HG03575 (cell line): ENCODE results near the gene LRRC58.
"Not testable (repeated sequence)": the region's sequence is repeated elsewhere in the genome, so short reads cannot be mapped to it uniquely, and the experiment has no call there.

Experiments
- ATAC-seq: cut with Tn5 transposase; IDR thresholded peaks from one replicate; pipeline ENCODE4 v1.9.1; 2021; ENCODE audit not compliant: unreplicated experiment, insufficient number of reproducible peaks, low FRiP score; ENCODE audit errors: extremely low read depth

LRRC58 gene

DNA sequence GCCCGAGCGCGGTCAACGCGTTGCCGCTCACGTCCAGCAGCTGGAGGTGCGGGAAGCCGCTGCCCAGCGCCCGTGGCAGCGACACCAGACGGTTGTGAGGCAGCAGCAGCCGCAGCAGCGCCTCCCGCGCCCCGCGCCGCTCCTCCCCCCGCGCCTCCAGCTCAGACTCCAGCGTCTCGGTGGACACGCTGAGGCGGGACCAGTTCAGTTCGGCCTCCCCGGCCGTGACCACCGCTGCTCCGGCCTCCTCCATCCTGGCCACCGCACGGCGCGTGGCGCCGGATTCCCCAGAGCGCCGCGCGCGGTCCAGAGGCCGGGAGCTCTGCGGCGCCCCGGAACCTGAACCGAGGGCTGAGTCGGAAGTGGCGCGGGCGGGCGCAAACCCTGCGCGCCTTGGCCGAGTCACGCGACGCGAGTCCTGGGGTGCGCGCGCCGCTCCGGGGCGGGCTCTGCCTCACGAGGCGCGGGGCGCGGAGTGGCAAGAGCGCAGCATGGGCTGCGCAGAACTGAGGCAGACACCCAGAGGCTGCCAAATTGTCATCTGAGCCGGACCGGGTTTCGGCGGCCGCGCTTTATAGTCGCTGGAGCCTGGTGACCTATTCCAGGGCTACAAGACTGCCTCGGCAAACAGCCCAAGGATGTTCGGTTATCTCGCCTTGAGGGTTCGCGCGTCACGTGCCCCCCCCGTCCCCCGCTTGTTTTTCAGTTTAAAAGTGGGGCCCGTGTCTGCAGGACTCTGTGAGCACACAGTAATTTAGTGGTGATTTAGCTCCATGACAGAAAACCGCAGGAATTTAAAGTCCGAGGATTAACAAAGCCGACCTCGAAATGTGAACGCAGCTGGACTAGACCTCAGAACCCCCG lies at the start of gene LRRC58:
TSS of gene LRRC58 (minus strand) at position 364 of the 864 bp plus-strand sequence. CDS start at position 253, 111 bp downstream.
- ATAC-seq: peak; percentile 36

DNA sequence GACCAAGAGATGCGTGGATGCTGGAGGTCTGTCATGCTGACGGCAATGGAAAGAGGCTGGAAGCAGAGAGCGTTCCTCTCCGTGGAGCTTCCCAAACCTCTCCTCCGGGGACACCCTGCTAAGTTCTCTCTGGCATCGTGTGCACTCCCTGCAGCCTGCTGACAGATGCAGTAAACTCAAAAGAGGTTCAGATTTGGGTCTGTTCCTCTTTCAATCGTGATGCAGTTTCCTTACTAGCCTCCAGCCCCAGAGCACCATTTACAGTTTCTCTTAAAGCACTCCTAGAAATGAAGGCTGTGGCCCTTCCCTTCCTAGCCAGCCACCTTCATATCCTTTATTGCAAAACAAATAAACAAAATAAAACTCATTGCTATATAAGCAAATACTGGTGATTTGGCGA lies 47.3 kb upstream of the LRRC58 start:
- no peak for ATAC-seq

DNA sequence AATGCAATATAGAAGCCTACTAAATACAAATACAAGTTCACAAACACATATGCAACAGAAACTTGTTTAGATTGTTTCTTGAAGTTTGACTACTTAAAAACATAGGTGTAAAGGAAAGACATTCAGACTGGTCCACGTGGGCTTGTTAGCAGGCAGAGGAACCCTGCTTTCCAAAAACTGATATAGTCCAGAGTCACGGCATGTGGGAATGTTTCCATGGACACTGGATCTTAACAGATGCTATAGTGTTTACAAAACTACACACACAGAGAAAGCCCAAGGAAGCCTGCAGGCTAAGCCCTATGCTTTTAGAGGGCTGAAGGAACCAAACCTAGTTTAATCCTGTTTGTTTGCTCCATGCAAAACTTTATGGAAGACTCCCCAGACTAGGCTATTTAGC lies 45.2 kb upstream of the LRRC58 start:
- no peak for ATAC-seq

DNA sequence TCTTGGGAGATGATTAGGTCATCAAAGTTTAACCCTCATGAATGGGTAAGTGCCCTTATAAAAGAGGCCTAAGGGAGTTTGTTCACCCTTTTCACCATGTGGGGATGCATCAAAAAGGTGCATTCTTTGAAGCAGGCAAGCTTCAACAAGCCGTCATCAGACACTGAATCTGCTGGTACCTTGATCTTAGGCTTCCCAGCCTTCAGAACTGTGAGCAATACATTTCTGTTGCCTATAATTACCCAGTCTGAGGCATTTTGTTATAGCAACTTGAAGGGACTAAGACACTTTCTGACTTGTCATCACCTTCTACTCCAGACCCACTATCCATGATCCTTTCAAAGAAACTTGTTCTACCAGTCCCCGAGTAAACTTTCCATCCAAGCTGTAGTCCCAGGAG lies 44.6 kb upstream of the LRRC58 start:
- no peak for ATAC-seq

DNA sequence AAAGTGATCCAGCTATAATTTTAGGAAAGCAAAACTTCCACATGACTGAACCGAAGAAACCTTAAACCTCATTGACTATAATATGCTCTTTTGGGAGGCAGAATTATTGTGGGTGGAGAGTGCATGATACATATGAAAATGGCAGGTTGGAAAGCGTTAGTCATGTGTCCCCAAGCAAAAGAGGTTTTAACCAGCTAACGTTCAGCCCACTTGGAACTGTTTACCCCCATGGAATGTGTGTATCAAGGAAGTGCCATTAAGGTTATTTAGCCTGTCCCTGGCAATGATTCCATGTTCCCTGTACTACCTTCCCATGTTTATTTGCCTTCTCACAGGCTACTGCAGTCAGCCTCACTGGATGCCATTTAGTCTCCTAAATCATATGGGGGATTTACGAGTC lies 44.1 kb upstream of the LRRC58 start:
- ATAC-seq: no peak

DNA sequence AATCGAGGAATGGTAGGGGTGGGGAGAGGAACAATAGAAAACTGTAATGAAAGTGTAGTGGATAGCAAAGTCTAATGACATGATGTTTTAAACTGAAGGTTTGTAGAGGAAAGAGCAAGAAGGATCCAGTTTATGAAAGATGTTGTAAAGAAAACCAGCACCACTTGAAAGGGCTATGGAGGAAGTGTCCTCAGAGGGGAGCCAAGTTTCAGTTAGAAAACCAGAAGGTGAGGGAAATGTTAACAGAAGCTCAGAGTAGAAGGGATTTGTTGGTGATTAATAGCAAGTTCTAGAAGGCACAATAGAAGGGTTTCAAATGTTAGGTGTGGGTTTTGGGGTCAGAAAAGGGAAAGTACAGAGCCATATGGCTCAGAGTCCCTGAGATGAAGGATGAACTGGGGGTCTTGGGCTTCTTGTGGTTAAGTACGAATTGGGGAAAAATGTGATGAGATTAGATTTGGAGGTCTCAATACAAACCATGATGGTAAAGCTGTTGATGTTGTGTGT lies 33.8 kb upstream of the LRRC58 start:
- ATAC-seq: no peak

DNA sequence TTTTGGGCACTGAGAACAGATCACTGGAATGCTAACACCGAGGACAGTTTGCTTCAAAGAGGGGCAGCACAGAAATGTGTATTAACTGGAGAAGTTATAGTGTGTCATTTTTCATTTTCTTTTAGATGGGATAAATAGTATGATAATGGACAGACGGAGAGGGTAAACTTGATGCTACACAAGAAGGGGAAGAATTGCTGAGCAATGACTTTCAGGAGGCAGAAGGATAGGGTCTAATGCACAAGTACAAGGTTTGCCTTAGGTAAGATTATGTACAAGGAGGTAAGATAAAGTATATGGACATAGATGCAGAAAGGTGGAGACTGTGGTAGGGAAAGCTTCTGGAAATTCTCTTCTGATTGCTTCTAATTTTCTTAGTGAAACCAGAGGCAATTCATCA lies 32.3 kb upstream of the LRRC58 start:
- no peak for ATAC-seq

DNA sequence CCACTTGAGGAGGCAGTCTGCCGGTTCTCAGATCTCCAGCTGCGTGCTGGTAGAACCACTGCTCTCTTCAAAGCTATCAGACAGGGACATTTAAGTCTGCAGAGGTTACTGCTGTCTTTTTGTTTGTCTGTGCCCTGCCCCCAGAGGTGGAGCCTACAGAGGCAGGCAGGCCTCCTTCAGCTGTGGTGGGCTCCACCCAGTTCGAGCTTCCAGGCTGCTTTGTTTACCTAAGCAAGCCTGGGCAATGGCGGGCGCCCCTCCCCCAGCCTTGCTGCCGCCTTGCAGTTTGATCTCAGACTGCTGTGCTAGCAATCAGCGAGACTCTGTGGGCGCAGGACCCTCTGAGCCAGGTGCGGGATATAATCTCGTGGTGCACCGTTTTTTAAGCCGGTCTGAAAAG lies 28.8 kb upstream of the LRRC58 start:
- not testable (repeated sequence) for ATAC-seq

DNA sequence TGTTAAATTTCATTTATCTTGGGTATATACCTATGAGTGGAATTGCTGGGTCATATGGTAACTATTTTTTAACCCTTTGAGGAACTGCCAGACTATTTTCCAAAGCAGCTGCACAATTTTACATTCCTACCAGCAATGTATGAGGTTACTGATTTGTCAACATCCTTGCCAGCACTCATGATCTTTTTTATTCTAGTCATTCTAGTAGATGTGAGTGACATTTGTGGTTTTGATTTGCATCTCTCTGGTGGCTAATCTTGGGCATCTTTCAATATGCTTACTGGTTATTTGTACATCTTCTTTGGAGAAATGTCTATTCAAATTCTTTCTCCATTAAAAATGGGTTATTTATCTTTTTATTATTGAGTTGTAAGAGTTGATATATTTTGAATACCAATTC lies 21.3 kb upstream of the LRRC58 start:
- ATAC-seq: no peak

DNA sequence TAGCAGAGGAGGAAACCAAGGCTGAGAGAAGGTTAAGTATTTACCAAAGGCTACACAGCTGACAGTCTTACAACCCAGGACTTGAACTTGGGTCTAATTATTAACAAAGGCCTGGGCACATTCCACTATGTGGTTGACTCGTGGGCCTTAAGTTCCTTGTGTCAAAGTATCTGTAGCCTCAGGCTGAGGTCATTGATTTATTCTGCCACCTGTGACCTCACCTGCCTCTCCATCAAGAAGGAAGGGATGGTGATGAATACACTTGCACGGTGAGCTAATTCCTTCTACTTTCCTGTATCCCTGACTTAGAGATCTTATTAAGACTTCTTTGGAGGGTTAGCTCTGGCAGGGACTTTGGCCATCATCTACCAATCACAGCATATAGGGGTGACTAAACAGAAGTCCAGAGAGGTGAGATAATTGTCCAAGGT lies 19.9 kb upstream of the LRRC58 start:
- no peak for ATAC-seq

DNA sequence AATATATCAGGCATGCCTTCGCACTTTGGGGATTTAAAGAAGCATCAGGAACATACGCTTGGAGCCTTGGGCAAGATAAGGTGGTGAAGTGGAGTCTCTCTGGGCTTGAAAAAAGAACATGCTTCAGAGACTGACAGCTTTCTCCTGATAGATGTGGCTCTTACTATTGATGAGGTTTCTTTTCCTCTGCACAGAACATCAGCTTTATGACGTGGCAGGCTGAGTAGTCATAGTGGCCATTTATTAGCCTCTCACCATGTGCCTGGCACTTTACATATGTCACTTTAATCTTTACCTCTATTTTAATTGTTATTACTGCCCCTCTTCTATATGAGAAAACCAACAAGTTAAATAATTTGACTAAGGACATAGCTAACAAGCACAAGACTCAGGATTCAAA lies 19.0 kb upstream of the LRRC58 start:
- ATAC-seq: no peak

DNA sequence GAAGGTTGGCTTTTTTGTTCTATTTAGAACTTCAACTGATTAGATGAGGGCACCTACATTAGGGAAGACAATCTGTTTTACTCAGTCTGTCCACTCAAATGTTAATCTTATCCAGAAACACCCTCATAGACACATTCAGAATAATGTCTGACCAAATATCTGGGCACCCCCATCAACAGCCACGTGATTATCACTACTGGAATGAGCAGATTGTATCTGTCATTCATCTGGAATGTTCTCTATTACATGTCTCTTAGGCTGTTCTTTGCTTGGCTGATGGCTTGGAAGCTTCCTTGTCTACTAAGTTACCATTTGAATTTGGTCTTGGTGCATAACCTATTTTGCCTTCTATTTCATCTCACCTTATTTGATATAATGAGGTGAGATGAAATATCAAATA lies 15.7 kb upstream of the LRRC58 start:
- no peak for ATAC-seq

DNA sequence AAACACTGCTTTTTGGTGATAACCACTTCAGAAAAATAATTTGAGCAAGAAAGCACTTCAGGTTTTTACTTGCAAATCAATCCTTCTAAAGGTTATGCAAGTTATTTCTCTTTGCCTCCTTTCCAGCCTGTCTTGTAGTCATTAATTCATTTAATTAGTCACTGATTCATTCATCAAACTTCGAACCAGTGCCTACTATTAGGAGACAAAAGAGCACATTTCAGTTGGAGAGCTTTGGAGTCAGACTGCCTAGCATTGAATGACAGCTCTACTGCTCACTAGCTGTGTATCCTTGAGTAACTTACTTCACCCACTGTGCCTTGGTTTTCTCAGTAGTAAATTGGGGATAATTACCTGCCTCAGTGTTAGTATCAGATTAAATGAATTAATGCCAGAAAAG lies 14.9 kb upstream of the LRRC58 start:
- ATAC-seq: no peak

DNA sequence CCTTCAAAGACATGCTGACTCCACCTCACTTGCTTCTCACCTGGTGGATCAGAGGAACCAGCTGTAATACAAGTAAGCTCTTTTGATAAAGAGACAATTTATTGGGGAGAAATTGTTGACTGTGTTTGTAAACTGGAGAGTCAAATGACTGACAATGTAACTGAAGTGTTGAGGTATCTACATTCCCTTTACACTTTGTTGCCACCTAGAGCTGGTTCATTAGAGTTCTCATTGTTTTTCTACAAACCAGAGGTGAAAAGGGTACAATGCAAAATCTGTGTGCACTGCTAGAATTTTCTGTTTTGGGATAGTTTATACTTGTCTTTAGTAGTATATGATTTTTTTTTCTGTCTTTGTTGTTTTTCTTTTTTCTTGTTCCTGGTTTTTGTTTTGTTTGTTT lies 8.7 kb upstream of the LRRC58 start:
- ATAC-seq: no peak

DNA sequence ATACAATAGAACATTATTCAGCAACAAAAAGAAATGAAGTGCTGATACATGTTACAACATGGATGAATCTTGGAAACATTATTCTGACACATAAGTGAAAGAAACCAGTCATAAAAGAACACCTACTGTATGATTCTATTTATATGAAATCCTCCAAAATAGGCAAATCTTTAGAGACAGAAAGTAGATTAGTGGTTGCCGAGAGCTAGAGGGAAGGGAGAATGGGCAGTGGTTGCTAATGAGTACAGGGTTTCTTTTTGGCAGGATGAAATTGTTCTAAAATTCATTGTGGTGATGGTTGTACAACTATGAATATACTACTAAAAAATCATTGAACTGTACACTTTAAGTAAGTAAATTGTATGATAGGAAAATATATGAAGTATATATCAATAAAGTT lies 6.3 kb upstream of the LRRC58 start:
- ATAC-seq: no peak

DNA sequence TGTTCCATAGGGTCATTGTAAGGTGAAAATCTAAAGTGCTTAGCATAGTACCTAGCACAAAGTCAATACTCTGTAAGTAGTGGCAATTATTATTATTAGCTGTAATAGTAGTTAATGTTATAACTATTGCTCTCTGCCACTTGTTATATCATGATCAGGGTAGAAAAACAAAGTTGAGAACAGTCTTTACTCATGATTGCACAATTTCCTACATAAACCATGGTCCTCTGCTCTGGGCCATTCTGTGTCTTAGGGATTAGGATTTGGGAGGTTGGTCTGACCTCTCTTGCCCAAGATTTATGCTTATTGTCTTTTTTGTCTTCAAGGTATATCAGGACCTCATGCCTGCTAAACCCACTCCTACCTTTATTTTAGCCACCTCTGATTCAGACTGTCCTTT lies 4.3 kb upstream of the LRRC58 start:
- ATAC-seq: no peak

DNA sequence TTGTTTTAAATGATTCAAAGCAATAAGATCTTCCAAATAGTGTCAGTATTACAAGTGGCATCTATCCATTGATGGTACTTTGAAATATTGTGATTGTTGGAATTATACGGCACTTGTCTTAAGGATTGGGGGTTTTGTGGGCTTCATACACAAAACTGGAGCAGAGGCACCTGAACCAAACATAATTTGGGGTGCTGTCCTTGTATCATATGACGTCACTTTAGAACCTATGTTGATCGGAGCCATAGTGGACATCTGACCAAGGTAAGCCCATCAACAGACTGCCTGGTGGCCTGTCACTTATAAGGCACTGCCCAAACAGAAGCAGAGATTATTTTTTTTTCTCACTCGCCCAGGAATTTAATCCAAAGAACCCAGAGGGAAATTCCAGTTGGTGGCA lies 2.9 kb upstream of the LRRC58 start:
- ATAC-seq: no peak

DNA sequence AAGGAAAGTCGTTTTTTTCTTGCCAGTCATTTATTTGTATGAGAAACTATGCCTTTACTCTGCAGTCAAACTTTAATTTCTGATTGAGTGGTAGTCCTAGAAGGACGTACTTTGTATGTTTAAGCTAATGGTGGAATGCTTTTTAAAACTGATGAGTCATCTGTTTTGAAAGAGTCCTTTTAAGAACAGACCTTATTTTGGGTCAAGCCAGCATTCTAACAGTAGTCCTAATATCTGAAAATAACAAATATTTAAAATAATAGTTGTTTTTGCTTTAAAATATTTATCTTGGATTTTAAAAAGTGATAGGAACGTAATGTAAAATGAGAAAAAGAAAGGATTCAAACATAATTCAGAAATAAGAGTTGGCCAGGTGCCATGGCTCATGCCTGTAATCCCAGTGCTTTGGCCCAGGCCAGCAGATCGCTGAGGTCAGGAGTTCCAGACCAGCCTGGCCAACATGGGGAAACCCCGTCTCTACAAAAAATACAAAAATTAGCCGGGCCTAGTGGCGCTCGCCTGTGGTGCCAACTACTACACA lies 1.3 kb upstream of the LRRC58 start:
- ATAC-seq: no peak

DNA sequence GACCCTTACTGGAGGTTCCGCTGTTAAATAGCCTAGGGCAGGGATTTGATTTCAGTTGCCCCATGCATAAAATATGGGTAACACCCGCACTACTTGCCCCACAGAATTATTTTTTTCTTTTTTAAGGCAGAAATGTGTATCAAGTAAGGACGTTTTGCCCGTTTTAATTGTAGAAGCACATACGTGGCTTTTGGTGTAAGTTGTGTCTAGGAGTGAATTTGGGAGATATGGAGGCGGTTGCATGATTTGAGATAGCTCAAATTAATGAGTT lies 636 bp upstream of the LRRC58 start:
- no peak for ATAC-seq

DNA sequence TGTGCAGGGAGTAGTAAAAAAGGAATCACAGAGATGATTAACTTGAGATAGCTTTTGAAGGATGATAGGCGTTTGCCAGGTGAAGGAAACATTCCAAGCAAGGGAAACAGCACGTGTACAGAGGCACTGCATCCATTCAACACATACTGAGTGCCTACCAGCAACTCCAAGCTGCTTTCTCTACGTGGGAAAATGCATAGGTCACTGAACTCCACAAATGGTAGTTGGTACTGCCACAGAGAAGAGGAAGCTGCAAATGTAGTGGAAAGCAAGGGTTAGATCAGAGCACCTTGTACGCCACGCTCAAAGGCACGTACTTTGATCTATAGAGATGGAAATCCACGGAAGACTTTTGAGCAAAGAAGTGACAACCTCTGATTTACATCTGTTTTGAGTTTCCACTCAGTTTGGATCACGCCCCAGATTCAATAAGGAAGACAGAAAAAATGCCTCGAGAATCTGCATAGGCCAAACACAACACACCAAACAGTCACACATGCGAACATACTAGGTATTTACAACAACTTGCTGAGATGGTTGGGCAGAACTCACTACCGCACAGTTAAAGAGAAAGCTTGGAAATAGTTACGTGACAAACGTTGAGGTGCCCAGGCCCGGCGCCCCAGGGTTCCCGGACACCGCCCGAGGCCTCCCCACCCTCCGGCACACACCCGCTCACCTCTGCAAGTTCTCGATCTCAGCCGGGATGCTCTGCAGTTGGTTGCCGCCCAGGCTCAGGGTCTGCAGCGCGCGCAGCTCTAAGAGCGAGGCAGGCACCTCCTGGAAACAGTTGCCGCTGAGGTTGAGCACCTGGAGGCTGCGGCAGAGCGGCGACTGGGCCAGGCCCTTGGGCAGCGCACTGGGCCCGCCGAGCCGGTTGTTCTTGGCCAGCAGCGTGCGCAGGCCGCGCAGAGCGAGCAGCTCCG lies 826 bp downstream of the LRRC58 start:
- ATAC-seq: peak; percentile 12
